ENCODE measurements around the gene MAFB.
"Not testable (repeated sequence)": the region's sequence is repeated elsewhere in the genome, so short reads cannot be mapped to it uniquely, and the experiment has no call there.

Gene MAFB

DNA sequence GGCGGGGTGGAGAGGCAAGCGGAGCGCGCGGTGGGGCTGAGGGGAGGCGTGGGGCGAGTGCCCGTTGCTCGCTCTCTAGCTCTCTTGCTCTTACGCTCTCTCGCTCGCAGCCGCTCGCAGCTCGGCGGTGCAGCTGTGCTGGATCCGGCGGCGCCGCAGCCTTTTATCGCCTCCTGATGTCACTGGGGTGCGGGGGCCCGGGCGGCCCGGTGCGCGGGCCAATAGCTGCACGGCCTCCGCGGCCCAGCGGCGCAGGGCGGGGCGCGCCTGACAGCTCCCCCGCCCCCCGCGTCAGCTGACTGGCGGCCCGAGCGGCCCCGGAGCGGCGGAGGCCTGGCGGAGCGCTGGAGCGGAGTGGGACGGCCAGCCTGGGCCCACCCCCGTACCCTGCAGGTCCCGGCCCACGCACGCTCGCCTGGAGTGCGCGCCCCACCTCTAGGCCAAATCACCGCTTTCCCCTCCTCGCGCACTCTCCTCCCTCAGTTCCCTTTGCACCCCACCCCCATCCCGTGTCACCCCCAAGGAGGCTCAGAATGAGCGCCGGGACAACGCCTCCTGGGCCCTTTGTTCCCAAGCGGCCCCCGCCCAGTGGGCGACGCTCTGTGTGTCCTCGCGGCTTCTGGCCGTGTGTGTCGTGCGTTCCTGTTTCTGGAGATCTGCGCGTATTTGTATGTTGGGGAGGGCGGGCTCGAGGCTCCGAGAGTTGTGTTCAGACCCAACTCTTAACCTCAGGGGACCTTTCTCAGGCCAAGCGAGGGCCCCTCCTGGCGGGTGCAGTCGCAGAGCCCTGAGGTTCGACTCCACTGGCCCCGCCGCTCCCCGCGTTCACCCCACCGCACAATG is at the start of gene MAFB:
MAFB (minus strand) TSS at position 137 of the 843 bp plus-strand sequence. CDS start 386 bp downstream, outside the sequence.
- H3K9me3 ChIP-seq (ENCODE audit: insufficient read depth, low read length): no peaks in the 10 kb centered on the region
- peak; percentile 78 for DNase-seq (ENCODE audit: low read depth, low spot score)
- peak within 1 kb of the TSS; percentile 62 for H3K4me3 ChIP-seq (ENCODE audit: insufficient read length, low read depth)
- no peaks in the 10 kb centered on the region for H3K36me3 ChIP-seq (ENCODE audit: insufficient read depth, insufficient read length, low read length)
- H3K9ac ChIP-seq (ENCODE audit: insufficient read length, low read depth): peak within 1 kb of the TSS; percentile 84
- no peak for TF ChIP-seq YY1 (IDR thresholded peaks at IDR 0.05; ENCODE audit: insufficient read depth, insufficient read length)
- TF ChIP-seq ZNF274 (IDR thresholded peaks at IDR 0.05; ENCODE audit: low read depth, low read length): no peak
- no peak for TF ChIP-seq SUZ12 (IDR thresholded peaks at IDR 0.05; ENCODE audit: extremely low read depth, insufficient read depth, insufficient read length)
- peaks cover 5% of the 10 kb centered on the region for H3K4me1 ChIP-seq (ENCODE audit: insufficient read depth, insufficient read length)
- peaks cover 92% of the 10 kb centered on the region for H3K27me3 ChIP-seq (ENCODE audit: insufficient read depth, insufficient read length)

DNA sequence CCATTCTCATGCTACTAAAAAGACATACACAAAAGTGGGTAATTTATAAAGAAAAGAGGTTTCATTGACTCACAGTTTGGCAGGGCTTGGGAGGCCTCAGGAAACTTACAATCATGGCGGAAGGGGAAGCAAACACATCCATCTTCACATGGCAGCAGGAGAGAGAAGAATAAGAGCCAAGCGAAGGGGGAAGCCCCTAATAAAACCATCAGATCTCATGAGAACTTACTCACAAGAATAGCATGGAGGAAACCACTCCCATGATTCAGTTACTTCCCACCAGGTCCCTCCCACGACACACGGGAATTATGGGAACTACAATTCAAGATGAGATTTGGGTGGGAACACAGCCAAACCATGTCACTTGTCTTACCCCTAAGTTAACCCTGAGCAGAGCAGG is 47.4 kb upstream of the MAFB start:
- H3K36me3 ChIP-seq (ENCODE audit: insufficient read depth, insufficient read length, low read length); H3K9ac ChIP-seq (ENCODE audit: insufficient read length, low read depth); H3K9me3 ChIP-seq (ENCODE audit: insufficient read depth, low read length); H3K27me3 ChIP-seq (ENCODE audit: insufficient read depth, insufficient read length); DNase-seq (ENCODE audit: low read depth, low spot score); H3K4me1 ChIP-seq (ENCODE audit: insufficient read depth, insufficient read length); H3K4me3 ChIP-seq (ENCODE audit: insufficient read length, low read depth): not testable (repeated sequence)

DNA sequence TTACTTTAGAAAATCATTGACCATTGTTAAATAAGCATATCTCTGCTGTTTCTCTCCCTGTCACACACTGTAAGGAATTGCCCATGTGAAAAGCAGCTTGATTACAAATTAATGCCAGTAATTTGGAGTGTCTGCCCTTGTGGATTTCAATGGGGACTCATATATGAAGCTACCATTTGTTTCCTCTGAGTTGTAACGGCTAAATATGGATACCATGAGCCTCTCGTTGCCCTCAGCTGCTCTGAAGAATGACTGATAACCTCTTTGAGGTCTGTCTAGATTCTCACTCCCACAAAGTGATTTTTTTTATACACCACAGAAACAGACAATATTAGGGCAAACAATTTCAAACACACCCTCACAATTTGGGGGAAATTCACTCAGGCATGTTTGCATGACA is 40.0 kb upstream of the MAFB start:
- Histone ChIP-seq H3K4me3 (ENCODE audit: insufficient read length, low read depth) (no peak overlapping the region), H3K9ac (ENCODE audit: insufficient read length, low read depth) (no peak overlapping the region), H3K4me1 (ENCODE audit: insufficient read depth, insufficient read length) (no peaks in the 10 kb centered on the region), H3K36me3 (ENCODE audit: insufficient read depth, insufficient read length, low read length) (no peaks in the 10 kb centered on the region), H3K27me3 (ENCODE audit: insufficient read depth, insufficient read length) (no peaks in the 10 kb centered on the region), H3K9me3 (ENCODE audit: insufficient read depth, low read length) (peaks cover 7% of the 10 kb centered on the region; the same call in 1 of the 2 replicates)
- TF ChIP-seq ZNF274 (IDR thresholded peaks at IDR 0.05; ENCODE audit: low read depth, low read length): no peak
- TF ChIP-seq SUZ12 (IDR thresholded peaks at IDR 0.05; ENCODE audit: extremely low read depth, insufficient read depth, insufficient read length): no peak
- TF ChIP-seq YY1 (IDR thresholded peaks at IDR 0.05; ENCODE audit: insufficient read depth, insufficient read length): no peak
- no peak for DNase-seq (ENCODE audit: low read depth, low spot score)

DNA sequence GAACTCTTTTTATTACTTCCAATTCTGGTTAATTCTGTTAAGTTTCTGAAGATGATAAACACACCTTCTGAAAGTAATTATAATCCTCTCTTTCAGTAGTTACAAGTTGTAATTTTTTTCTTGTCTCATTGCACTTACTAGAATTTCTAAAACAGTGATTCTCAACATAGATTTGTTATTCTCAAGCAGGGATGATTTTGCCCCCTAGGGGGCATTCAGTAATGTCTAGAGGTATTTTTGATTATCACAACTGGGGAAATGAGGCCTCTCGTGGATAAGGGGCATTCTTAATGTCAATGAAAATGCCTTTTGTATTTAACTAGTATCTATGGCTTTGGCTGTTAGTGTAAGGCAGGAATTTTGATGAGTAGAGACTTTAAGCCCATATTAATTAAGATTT is 39.4 kb upstream of the MAFB start:
- TF ChIP-seq SUZ12 (IDR thresholded peaks at IDR 0.05; ENCODE audit: extremely low read depth, insufficient read depth, insufficient read length) (no peak), YY1 (IDR thresholded peaks at IDR 0.05; ENCODE audit: insufficient read depth, insufficient read length) (no peak), ZNF274 (IDR thresholded peaks at IDR 0.05; ENCODE audit: low read depth, low read length) (no peak)
- Histone ChIP-seq H3K9ac (ENCODE audit: insufficient read length, low read depth) (no peak overlapping the region), H3K36me3 (ENCODE audit: insufficient read depth, insufficient read length, low read length) (no peaks in the 10 kb centered on the region), H3K9me3 (ENCODE audit: insufficient read depth, low read length) (peaks cover 9% of the 10 kb centered on the region; the same call in 1 of the 2 replicates), H3K4me3 (ENCODE audit: insufficient read length, low read depth) (no peak overlapping the region), H3K27me3 (ENCODE audit: insufficient read depth, insufficient read length) (no peaks in the 10 kb centered on the region), H3K4me1 (ENCODE audit: insufficient read depth, insufficient read length) (no peaks in the 10 kb centered on the region)
- no peak for DNase-seq (ENCODE audit: low read depth, low spot score)

DNA sequence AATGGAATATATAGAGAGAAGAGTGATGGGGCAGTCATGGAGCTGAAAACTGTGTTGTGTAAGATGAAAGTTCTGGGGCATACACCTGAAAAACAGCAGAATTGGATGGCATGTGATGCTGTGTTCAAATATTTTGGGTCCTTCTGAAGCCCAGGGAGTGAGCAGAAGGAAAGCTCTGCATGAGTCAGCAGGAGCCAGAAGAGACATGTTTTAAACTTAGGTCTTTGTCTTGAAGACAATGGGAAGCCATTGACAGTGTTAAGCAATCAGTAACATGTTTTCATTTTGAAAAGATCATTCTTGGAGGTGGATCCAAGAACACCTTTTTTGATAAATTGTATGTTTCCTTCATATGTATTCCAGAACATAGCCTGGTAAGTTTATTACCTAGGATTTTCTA is 38.9 kb upstream of the MAFB start:
- no peak overlapping the region for H3K4me3 ChIP-seq (ENCODE audit: insufficient read length, low read depth)
- no peaks in the 10 kb centered on the region for H3K27me3 ChIP-seq (ENCODE audit: insufficient read depth, insufficient read length)
- no peaks in the 10 kb centered on the region for H3K4me1 ChIP-seq (ENCODE audit: insufficient read depth, insufficient read length)
- no peak overlapping the region for H3K9ac ChIP-seq (ENCODE audit: insufficient read length, low read depth)
- no peak for DNase-seq (ENCODE audit: low read depth, low spot score)
- H3K36me3 ChIP-seq (ENCODE audit: insufficient read depth, insufficient read length, low read length): no peaks in the 10 kb centered on the region
- H3K9me3 ChIP-seq (ENCODE audit: insufficient read depth, low read length): peaks cover 9% of the 10 kb centered on the region; the same call in 1 of the 2 replicates
- TF ChIP-seq SUZ12 (IDR thresholded peaks at IDR 0.05; ENCODE audit: extremely low read depth, insufficient read depth, insufficient read length): no peak
- no peak for TF ChIP-seq YY1 (IDR thresholded peaks at IDR 0.05; ENCODE audit: insufficient read depth, insufficient read length)
- TF ChIP-seq ZNF274 (IDR thresholded peaks at IDR 0.05; ENCODE audit: low read depth, low read length): no peak

DNA sequence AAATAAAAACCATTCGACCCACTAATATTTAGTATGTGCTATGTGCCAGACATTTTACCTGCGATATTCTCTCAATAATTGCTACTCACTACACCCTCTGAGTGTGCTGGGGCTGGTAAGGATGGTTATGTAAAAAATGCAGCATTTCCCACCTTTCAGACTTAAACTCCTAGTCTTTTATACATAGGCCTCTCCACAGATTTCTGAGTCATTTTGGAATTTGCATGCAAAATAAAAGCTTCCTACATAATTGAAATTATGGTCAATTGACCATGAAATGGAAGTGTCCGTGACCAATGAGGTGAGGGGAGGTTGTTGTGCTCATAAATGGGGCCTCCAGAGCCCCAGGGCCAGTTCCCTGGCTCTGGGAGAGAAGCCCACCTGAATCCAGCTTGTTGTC is 37.7 kb upstream of the MAFB start:
- Histone ChIP-seq H3K36me3 (ENCODE audit: insufficient read depth, insufficient read length, low read length) (no peaks in the 10 kb centered on the region), H3K4me3 (ENCODE audit: insufficient read length, low read depth) (no peak overlapping the region), H3K27me3 (ENCODE audit: insufficient read depth, insufficient read length) (no peaks in the 10 kb centered on the region), H3K9ac (ENCODE audit: insufficient read length, low read depth) (no peak overlapping the region), H3K4me1 (ENCODE audit: insufficient read depth, insufficient read length) (no peaks in the 10 kb centered on the region), H3K9me3 (ENCODE audit: insufficient read depth, low read length) (peaks cover 9% of the 10 kb centered on the region; the same call in 1 of the 2 replicates)
- no peak for TF ChIP-seq ZNF274 (IDR thresholded peaks at IDR 0.05; ENCODE audit: low read depth, low read length)
- no peak for DNase-seq (ENCODE audit: low read depth, low spot score)

DNA sequence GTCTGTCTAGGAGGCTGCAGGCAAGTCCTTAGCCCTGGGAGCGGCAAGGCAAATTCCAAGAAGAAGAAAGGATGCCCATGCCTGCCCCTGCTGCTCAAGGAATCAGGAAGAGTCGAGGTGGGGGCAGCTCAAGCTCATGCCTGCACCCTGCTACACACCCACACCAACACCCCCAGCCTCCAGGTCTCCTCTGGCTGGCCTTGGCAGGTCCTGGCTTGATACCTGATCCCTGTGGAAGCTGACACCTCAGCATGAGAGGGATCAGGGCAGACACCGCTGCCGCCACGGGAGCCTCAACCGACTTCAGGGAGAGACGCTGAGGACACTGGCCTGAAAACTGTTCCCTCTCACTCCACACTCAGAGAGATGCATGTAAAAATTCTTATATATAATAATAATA is 35.5 kb upstream of the MAFB start:
- Histone ChIP-seq H3K9ac (ENCODE audit: insufficient read length, low read depth) (no peak overlapping the region), H3K9me3 (ENCODE audit: insufficient read depth, low read length) (peaks cover 9% of the 10 kb centered on the region; the same call in 1 of the 2 replicates), H3K4me1 (ENCODE audit: insufficient read depth, insufficient read length) (no peaks in the 10 kb centered on the region), H3K27me3 (ENCODE audit: insufficient read depth, insufficient read length) (no peaks in the 10 kb centered on the region), H3K4me3 (ENCODE audit: insufficient read length, low read depth) (no peak overlapping the region), H3K36me3 (ENCODE audit: insufficient read depth, insufficient read length, low read length) (no peaks in the 10 kb centered on the region)
- DNase-seq (ENCODE audit: low read depth, low spot score): no peak
- TF ChIP-seq YY1 (IDR thresholded peaks at IDR 0.05; ENCODE audit: insufficient read depth, insufficient read length): no peak
- no peak for TF ChIP-seq ZNF274 (IDR thresholded peaks at IDR 0.05; ENCODE audit: low read depth, low read length)
- TF ChIP-seq SUZ12 (IDR thresholded peaks at IDR 0.05; ENCODE audit: extremely low read depth, insufficient read depth, insufficient read length): no peak

Measured in NT2/D1 (cell line).